Osteoblast (primary cell): ENCODE results near the gene SPIRE1. TPM values are rescaled to one million over a fixed set of nuclear protein-coding genes. Genes with fewer than 3 reads are reported as not detected.
A peak's percentile ranks its signal among the peaks of the same experiment; 100 is the strongest.
"Not testable (repeated sequence)": the region's sequence is repeated elsewhere in the genome, so short reads cannot be mapped to it uniquely, and the experiment has no call there.

Experiments used
- DNase-seq: peaks from one replicate; pipeline ENCODE4 v3.0.0; 2011; ENCODE audit warnings: low spot score, mixed read lengths; ENCODE audit not compliant: insufficient read length; ENCODE audit errors: missing footprints
- H2AFZ ChIP-seq: 2 replicates; pipeline ENCODE4 v1.6.0; 2011; ENCODE audit warnings: mild to moderate bottlenecking, low read length
- H3K27ac ChIP-seq: 2 replicates; pipeline ENCODE4 v1.5.1; 2011; ENCODE audit warnings: mild to moderate bottlenecking, low read depth, low read length, moderate library complexity
- H3K27me3 ChIP-seq: 2 replicates; pipeline ENCODE4 v1.6.0; 2012; ENCODE audit warnings: mild to moderate bottlenecking, control low read depth, inconsistent platforms, low read length, moderate library complexity; ENCODE audit not compliant: insufficient read depth
- H3K36me3 ChIP-seq: 2 replicates; pipeline ENCODE4 v1.5.1; 2011; ENCODE audit warnings: mild to moderate bottlenecking, low read length, control low read depth, moderate library complexity; ENCODE audit not compliant: insufficient read depth
- H3K4me1 ChIP-seq: 2 replicates; pipeline ENCODE4 v1.5.1; 2011; ENCODE audit warnings: mild to moderate bottlenecking, low read length, control low read depth, moderate library complexity; ENCODE audit not compliant: insufficient read depth
- H3K4me2 ChIP-seq: 2 replicates; pipeline ENCODE4 v1.6.0; 2011; ENCODE audit warnings: mild to moderate bottlenecking, low read length; ENCODE audit not compliant: insufficient read depth
- H3K4me3 ChIP-seq: fragments of 200-600 bp; sonication (generic); 3 replicates; pipeline ENCODE4 v1.5.1; 2012; ENCODE audit warnings: mild to moderate bottlenecking, low read length, inconsistent platforms; ENCODE audit not compliant: insufficient read depth
- H3K79me2 ChIP-seq: 2 replicates; pipeline ENCODE4 v1.6.0; 2012; ENCODE audit warnings: mild to moderate bottlenecking, low read length, control low read depth, inconsistent platforms; ENCODE audit not compliant: insufficient read depth
- H3K9me3 ChIP-seq: 2 replicates; pipeline ENCODE4 v1.5.1; 2011; ENCODE audit warnings: low read depth, low read length, control low read depth
- H4K20me1 ChIP-seq: 2 replicates; pipeline ENCODE4 v1.6.0; 2012; ENCODE audit warnings: mild to moderate bottlenecking, low read length, control low read depth; ENCODE audit not compliant: insufficient read depth
- total RNA-seq: library from RNA; depleted of rRNA; stranded (reverse); fragments of >200 nt; gene quantifications from 2 replicates; pipeline ENCODE4 v1.2.3, GENCODE V29; 2012
- TF ChIP-seq, protein P1 (sequence below): IDR thresholded peaks from 2 replicates; pipeline ENCODE4 v1.5.1; 2011; ENCODE audit warnings: mild to moderate bottlenecking, low read depth, low read length, moderate library complexity; ENCODE audit errors: extremely low read depth

The SPIRE1 gene
- total RNA-seq, 1 donor: 64.4 TPM

DNA sequence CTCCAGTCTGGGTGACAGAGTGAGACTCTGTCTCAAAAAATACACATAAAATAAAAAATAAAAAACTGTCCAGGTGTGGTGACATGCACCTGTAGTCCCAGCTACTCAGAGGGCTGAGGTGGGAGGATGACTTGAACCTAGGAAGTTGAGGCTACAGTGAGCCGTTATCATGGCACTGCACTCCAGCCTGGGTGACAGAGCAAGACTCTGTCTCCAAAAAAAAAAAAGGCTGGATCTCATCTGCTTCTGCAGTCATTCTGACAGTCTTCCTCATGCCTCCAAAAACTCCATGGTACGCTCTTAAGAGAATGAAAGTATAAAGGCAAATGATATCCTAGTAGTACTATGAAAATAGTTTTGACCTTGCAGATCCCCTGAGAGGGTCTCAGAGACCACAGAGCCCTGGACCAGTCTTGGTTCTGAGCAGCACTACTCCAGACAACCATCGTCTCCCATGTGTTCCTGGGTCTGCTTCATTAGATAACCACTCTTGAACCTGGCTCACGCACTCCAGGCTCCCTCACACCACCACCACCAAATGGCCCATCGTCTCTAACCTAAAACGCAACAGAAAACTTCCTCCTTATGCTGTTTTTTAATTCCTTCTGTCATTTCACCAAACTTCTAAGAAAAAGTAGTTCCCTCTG is 26.0 kb downstream of the SPIRE1 start:
- Histone ChIP-seq H3K4me2 (no peak overlapping the region), H3K27me3 (no peaks in the 10 kb centered on the region), H3K79me2 (peaks cover 41% of the 10 kb centered on the region), H3K4me1 (peaks cover 21% of the 10 kb centered on the region), H3K27ac (no peak overlapping the region), H2AFZ (no peak overlapping the region), H3K36me3 (no peaks in the 10 kb centered on the region), H3K4me3 (no peak overlapping the region), H3K9me3 (no peaks in the 10 kb centered on the region), H4K20me1 (no peaks in the 10 kb centered on the region)
- TF ChIP-seq, protein P1, sequence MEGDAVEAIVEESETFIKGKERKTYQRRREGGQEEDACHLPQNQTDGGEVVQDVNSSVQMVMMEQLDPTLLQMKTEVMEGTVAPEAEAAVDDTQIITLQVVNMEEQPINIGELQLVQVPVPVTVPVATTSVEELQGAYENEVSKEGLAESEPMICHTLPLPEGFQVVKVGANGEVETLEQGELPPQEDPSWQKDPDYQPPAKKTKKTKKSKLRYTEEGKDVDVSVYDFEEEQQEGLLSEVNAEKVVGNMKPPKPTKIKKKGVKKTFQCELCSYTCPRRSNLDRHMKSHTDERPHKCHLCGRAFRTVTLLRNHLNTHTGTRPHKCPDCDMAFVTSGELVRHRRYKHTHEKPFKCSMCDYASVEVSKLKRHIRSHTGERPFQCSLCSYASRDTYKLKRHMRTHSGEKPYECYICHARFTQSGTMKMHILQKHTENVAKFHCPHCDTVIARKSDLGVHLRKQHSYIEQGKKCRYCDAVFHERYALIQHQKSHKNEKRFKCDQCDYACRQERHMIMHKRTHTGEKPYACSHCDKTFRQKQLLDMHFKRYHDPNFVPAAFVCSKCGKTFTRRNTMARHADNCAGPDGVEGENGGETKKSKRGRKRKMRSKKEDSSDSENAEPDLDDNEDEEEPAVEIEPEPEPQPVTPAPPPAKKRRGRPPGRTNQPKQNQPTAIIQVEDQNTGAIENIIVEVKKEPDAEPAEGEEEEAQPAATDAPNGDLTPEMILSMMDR: no peak
- no peak for DNase-seq

DNA sequence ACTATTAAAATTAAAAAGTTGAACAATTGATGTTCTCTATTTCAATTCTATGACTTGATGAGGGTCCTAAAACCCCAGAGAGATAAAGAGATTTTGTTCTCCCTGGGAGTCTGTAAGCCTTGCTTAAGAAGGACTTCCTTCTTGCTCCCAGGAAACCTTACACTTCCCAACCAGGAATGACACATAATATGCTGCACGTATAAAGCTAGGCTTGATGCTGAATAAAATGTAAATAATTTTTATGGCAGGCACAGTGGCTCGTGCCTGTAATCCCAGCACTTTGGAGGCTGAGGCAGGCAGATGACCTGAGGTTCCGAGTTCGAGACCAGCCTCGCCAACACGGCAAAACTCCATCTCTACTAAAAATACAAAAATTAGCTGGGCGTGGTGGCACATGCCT is 27.8 kb downstream of the SPIRE1 start:
- Histone ChIP-seq H3K4me1 (peaks cover 21% of the 10 kb centered on the region), H3K4me3 (no peak overlapping the region), H3K79me2 (peaks cover 32% of the 10 kb centered on the region), H3K4me2 (no peak overlapping the region), H3K36me3 (no peaks in the 10 kb centered on the region), H3K27ac (peak overlapping the region; percentile 87), H4K20me1 (no peaks in the 10 kb centered on the region), H3K9me3 (no peaks in the 10 kb centered on the region), H2AFZ (no peak overlapping the region), H3K27me3 (no peaks in the 10 kb centered on the region)
- no peak for DNase-seq
- TF ChIP-seq, protein P1: no peak

DNA sequence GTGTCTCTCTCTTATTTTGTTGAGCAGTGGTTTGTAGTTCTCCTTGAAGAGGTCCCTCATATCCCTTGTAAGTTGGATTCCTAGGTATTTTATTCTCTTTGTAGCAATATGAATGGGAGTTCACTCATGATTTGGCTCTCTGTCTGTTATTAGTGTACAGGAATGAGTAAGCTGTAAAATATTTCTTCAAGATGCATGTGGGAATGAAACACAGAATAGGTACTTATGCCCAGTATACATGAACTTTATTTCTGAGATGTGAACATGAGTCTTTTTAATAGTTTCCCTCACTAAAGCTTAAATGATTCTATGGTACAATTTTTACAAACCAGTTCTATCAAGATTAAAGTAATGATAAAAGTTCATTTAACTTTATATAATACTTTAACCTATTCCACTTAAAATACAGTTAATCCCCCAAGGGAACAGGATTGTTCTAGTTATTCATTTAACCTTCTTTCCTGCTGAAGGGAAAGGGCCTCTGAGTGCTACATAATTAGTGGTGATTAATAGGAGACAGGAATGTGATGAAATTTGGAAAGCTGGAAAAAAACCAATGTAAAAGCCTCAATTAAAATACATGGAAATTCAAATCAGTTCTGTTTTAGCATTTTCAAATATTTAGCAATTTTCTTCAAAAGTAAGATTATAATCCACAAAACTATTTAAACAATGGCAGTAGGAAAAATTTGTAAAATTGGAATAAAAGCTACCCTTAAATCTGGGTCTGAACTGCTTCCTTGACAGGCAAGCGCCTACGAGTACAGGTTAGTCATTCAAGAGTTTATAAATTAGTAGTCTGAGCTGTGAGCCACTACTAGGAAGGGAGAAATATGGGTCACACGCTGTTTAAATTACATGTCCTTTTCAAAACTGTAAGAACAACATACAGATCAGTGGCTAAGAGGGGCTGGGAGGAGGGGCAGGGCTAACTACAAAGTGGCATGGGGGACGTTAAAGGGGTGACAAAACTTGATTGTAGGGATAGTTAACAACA is 28.9 kb downstream of the SPIRE1 start:
- no peak overlapping the region for H2AFZ ChIP-seq
- peaks cover 26% of the 10 kb centered on the region for H3K79me2 ChIP-seq
- no peaks in the 10 kb centered on the region for H3K27me3 ChIP-seq
- peaks cover 21% of the 10 kb centered on the region for H3K4me1 ChIP-seq
- TF ChIP-seq, protein P1: no peak
- peak overlapping the region; percentile 87 for H3K27ac ChIP-seq
- H3K9me3 ChIP-seq: no peaks in the 10 kb centered on the region
- DNase-seq: peak; percentile 71
- H4K20me1 ChIP-seq: no peaks in the 10 kb centered on the region
- H3K4me3 ChIP-seq: no peak overlapping the region
- H3K4me2 ChIP-seq: peak overlapping the region; percentile 42
- H3K36me3 ChIP-seq: no peaks in the 10 kb centered on the region

DNA sequence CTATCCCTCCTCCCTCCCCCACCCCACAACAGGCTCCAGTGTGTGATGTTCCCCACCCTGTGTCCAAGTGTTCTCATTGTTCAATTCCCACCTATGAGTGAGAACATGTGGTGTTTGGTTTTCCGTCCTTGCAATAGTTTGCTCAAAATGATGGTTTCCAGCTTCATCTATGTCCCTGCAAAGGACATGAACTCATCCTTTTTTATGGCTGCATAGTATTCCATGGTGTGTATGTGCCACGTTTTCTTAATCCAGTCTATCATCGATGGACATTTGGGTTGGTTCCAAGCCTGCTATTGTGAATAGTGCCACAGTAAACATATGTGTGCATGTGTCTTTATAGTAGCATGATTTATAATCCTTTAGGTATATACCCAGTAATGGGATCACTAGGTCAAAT is 30.7 kb downstream of the SPIRE1 start:
- H3K4me1 ChIP-seq: peaks cover 21% of the 10 kb centered on the region
- DNase-seq, H2AFZ ChIP-seq, H3K27me3 ChIP-seq, H3K36me3 ChIP-seq, H3K27ac ChIP-seq, H3K9me3 ChIP-seq, H3K4me2 ChIP-seq, H4K20me1 ChIP-seq, H3K4me3 ChIP-seq: not testable (repeated sequence)
- peaks cover 24% of the 10 kb centered on the region for H3K79me2 ChIP-seq
